Right lobe of liver (tissue), 6 donors: ENCODE measurements around the gene ZER1. TPM values are rescaled to one million over a fixed set of nuclear protein-coding genes. Genes with fewer than 3 reads are reported as not detected.
A peak's percentile ranks its signal among the peaks of the same experiment; 100 is the strongest.

Experiments
- ATAC-seq, 4 donors: fragments of 200-7000 bp; cut with Tn5 transposase; one replicate each; pipeline ENCODE4 v1.9.1; 2020; ENCODE audit warnings: mild to moderate bottlenecking in 4 of 4, moderate library complexity in 4 of 4
- DNase-seq, 3 donors: peaks; one replicate each; pipeline ENCODE4 v3.0.0-alpha.2; 2020
- H3K27ac ChIP-seq, 3 donors: fragments of 200-600 bp; one replicate each; pipeline ENCODE4 v1.8.0; 2022
- H3K27me3 ChIP-seq, 2 donors: fragments of 200-600 bp; one replicate each; pipeline ENCODE4 v1.8.0; 2022
- H3K36me3 ChIP-seq, 4 donors: fragments of 200-600 bp; sonication (generic) in 1 of 4; one replicate each; pipeline versions ENCODE4 v1.5.1 to v1.8.0; 2017 to 2022; ENCODE audit warnings: control low read depth in 1 of 4
- H3K4me1 ChIP-seq, 4 donors: fragments of 200-600 bp; sonication (generic) in 1 of 4; one replicate each; pipeline versions ENCODE4 v1.5.1 to v1.8.0; 2017 to 2022; ENCODE audit warnings: control low read depth in 1 of 4
- H3K4me3 ChIP-seq, 3 donors: fragments of 200-600 bp; one replicate each; pipeline ENCODE4 v1.8.0; 2022
- H3K9me3 ChIP-seq, 4 donors: fragments of 200-600 bp; sonication (generic) in 1 of 4; one replicate each; pipeline versions ENCODE4 v1.5.1 to v1.8.0; 2017 to 2022; ENCODE audit warnings: control low read depth in 1 of 4
- POLR2A ChIP-seq: fragments of 450-650 bp; IDR thresholded peaks from one replicate; pipeline ENCODE4 v1.6.1; 2017; ENCODE audit warnings: antibody characterized with exemption, mild to moderate bottlenecking
- WGBS: methylation state at CpG from one replicate; pipeline ENCODE4 v1.1.6; 2018; ENCODE audit warnings: low coverage, low lambda C conversion rate; ENCODE audit not compliant: insufficient coverage; ENCODE audit errors: missing lambda C conversion rate; 5-methylcytosine and 5-hydroxymethylcytosine counted together
- intact Hi-C, 2 donors: fragments of 100-400 bp; cut with DNase I; formaldehyde crosslinking; loops; one replicate each; pipeline versions ENCODE4 v1.11.2 to v1.14.1; 2022
- total RNA-seq, 6 experiments: library from RNA; depleted of rRNA in 2 of 6; stranded (reverse); fragments of >200 nt in 2 of 6; fragmentation: NEBNext Ultra II Directional in 3 of 6; extraction: Animal tissue kit (Norgen Biotek cat#: 25700) in 3 of 6; gene quantifications; one replicate each; pipeline versions ENCODE4 v1.1.0 to v1.2.4, GENCODE V29; 2016 to 2023
- TF ChIP-seq, protein P1 (sequence below), 4 donors: fragments of 200-600 bp in 3 of 4; fragments of 450-650 bp in 1 of 4; IDR thresholded peaks; one replicate each; pipeline versions ENCODE4 v1.5.1 to v1.8.0; 2016 to 2022; ENCODE audit warnings: antibody characterized with exemption in 4 of 4, mild to moderate bottlenecking in 2 of 4
- donor health status: DM: no; HTN: yes; CAD: no.
- donor health status: DM: no; HTN: no; CAD: no.
- donor health status: DM: no; HTN: no; CAD: no.
- donor health status: DM: no; HTN: yes; CAD: no.
- donor health status: DM: no; HTN: yes; CAD: no.

ZER1 gene
- total RNA-seq, 6 experiments from 2014 or later: 13.4 to 21.8 (median 16.0) TPM

DNA sequence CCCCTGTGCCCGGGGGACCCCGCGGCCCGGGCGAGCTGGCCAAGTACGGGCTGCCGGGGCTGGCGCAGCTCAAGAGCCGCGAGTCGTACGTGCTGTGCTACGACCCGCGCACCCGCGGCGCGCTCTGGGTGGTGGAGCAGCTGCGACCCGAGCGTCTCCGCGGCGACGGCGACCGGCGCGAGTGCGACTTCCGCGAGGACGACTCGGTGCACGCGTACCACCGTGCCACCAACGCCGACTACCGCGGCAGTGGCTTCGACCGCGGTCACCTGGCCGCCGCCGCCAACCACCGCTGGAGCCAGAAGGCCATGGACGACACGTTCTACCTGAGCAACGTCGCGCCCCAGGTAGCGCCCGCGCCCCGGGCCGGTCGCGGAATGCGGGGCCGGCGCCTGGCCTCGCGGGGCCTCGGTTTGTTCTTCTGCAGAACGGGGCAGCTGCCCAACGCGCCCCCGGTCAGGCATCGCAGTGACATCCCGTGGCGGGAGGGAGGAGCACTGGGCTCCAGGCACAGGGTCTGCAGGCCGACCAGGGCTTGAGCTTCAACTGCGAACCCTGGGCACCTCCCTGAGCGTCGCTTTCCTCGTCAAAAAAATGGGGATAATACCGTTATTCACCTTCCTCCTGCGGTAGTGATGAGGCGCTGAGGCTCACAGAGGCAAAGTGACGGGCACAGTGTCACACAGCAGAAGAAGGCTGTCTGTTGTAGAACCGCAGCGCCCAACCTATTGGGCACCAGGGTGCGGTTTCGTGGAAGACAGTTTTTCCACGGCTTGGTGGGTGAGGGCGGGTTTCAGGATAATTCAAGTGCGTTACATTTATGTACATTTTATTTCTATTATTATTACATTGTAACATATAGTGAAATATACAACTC, 47.4 kb upstream of the ZER1 start:
- TF ChIP-seq, protein P1, sequence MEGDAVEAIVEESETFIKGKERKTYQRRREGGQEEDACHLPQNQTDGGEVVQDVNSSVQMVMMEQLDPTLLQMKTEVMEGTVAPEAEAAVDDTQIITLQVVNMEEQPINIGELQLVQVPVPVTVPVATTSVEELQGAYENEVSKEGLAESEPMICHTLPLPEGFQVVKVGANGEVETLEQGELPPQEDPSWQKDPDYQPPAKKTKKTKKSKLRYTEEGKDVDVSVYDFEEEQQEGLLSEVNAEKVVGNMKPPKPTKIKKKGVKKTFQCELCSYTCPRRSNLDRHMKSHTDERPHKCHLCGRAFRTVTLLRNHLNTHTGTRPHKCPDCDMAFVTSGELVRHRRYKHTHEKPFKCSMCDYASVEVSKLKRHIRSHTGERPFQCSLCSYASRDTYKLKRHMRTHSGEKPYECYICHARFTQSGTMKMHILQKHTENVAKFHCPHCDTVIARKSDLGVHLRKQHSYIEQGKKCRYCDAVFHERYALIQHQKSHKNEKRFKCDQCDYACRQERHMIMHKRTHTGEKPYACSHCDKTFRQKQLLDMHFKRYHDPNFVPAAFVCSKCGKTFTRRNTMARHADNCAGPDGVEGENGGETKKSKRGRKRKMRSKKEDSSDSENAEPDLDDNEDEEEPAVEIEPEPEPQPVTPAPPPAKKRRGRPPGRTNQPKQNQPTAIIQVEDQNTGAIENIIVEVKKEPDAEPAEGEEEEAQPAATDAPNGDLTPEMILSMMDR (IDR thresholded peaks at IDR 0.05): peak in 1 of 4 donors; percentile 12
- TF ChIP-seq POLR2A: no peak
- H3K9me3 ChIP-seq: no peaks in the 10 kb centered on the region
- H3K36me3 ChIP-seq: peaks cover 0 to 12% (median 1%) of the 10 kb centered on the region in 4 donors
- WGBS: 55% methylated on average over 9 of the region's 90 CpGs
- no peaks in the 10 kb centered on the region for H3K27me3 ChIP-seq
- H3K4me1 ChIP-seq: peaks cover 0 to 19% (median 0%) of the 10 kb centered on the region in 4 donors
- H3K27ac ChIP-seq: peak overlapping the region in 2 of 3 donors; percentile 61 to 88
- DNase-seq (peak in 2 of 3 donors; percentile 52 to 68), ATAC-seq (peak; percentile 0 to 19 (median 2))
- H3K4me3 ChIP-seq: peak overlapping the region; percentile 61 to 75 (median 62)
- intact Hi-C loops: no loop called here

DNA sequence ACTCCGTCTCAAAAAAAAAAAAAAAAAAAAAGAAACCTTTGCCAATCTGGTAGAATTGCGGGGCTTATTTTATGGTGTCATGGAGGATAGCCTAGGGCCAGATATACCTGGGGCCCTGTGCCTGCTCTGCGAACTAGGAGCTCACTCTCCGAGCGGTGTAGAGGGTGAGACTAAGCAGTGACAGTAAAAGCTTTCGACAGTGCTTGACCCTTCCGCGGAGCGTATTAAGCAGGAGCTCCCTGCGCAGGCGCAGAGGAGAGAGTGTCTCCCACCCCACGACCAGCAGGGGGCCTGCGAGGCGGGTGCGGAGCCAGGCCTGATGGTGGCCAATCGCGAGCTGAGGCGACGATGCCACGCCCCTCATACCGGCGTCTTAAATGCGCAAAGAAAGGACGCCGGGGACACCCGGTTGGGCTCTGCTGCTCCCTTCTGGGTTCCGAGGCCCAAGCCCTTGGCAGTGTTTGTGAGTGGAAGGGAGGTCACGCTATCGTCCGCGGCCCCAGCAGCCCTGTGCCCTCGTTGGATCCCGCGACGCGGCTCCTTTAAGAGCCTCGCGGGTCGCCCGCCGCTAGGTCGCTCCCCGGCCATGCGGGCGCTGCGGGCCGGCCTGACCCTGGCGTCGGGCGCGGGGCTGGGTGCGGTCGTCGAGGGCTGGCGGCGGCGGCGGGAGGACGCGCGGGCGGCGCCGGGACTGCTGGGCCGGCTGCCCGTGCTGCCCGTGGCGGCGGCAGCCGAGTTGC, 46.5 kb upstream of the ZER1 start, which contains the start of gene ENDOG:
Gene ENDOG, plus strand, starts transcription at position 402 of the 740 bp plus-strand sequence. Its CDS starts 185 bp downstream, at position 587.
- Histone ChIP-seq H3K4me3 (peak within 1 kb of the TSS; percentile 61 to 75 (median 62)), H3K27ac (peak within 1 kb of the TSS; percentile 61 to 88 (median 75)), H3K9me3 (no peaks in the 10 kb centered on the region), H3K27me3 (no peaks in the 10 kb centered on the region), H3K4me1 (peaks cover 0 to 14% (median 0%) of the 10 kb centered on the region in 4 donors), H3K36me3 (peaks cover 0 to 12% (median 1%) of the 10 kb centered on the region in 4 donors)
- WGBS: 0% methylated on average over 3 of the region's 70 CpGs
- peak; percentile 96 to 97 (median 97) for ATAC-seq
- TF ChIP-seq, protein P1 (IDR thresholded peaks at IDR 0.05): peak; percentile 95 to 99 (median 96)
- peak; percentile 83 for TF ChIP-seq POLR2A
- peak; percentile 97 to 98 (median 98) for DNase-seq
- intact Hi-C loops: no loop called here

DNA sequence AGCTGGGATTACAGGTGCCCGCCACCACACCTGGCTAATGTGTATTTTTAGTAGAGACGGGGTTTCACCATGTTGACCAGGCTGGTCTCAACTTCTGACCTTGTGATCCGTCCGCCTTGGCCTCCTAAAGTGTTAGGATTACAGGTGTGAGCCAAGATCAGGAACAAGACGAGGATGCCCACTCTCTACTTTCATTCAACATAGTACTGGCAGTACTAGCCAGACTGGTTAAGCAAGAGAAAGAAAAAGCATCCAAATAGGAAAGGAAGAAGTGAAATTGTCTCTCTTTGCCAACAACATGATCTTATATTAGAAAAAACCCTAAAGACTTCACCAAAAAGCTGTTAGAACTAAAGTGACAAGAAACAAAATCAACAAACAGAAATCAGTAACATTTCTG, 39.1 kb upstream of the ZER1 start:
- WGBS: 57% methylated on average over 4 of the region's 5 CpGs
- intact Hi-C loops: no loop called here
- Histone ChIP-seq H3K9me3 (no peaks in the 10 kb centered on the region), H3K4me3 (no peak overlapping the region), H3K27ac (no peak overlapping the region), H3K27me3 (no peaks in the 10 kb centered on the region), H3K36me3 (peaks cover 0 to 22% (median 5%) of the 10 kb centered on the region in 4 donors), H3K4me1 (no peaks in the 10 kb centered on the region)
- DNase-seq: no peak
- no peak for ATAC-seq
- TF ChIP-seq, protein P1 (IDR thresholded peaks at IDR 0.05): no peak
- no peak for TF ChIP-seq POLR2A

DNA sequence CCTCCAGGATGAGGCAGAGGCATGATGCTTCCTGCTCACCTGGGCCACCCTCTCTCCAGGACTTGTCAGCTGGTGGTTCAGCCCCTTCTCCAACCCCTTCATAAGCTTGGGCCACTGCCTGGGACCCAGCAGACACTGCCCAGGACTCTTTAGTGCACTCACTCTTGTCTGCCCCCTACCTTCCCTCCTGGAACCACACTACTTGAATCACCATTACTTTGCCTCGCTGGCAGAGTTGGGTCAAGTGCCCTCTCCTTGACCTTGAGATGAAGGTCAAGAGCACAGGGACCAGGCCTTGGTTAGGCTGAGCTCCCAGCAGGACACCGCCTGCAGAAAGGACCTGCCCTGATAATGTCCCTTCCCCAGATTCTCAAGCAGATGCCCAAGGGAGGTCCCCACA, 38.1 kb upstream of the ZER1 start:
- no CpG with 5 or more reads among the region's 2 CpGs for WGBS
- Histone ChIP-seq H3K9me3 (no peaks in the 10 kb centered on the region), H3K4me1 (no peaks in the 10 kb centered on the region), H3K36me3 (peaks cover 0 to 32% (median 12%) of the 10 kb centered on the region in 4 donors), H3K27ac (no peak overlapping the region), H3K4me3 (no peak overlapping the region), H3K27me3 (no peaks in the 10 kb centered on the region)
- peak in 2 of 4 donors; percentile 25 to 26 for ATAC-seq
- intact Hi-C loops: loop anchor here in 1 of 2 donors (10.0 kb wide), 1 partner anchor 65 kb away; no protein-coding TSS in a partner anchor
- TF ChIP-seq POLR2A: no peak
- TF ChIP-seq, protein P1 (IDR thresholded peaks at IDR 0.05): no peak
- no peak for DNase-seq
